ENCODE results near the gene MECP2.

GRCh38 chrX:154117566-154117965 lies 20.0 kb upstream of the MECP2 start:
- TF ChIP-seq CTCF (conservative IDR thresholded peaks at IDR 0.05 in 1 of 2, IDR thresholded peaks at IDR 0.05 in 1 of 2; ENCODE audit: low read depth in 1 of 2, low read length in 2 of 2) (no peak), EZH2 (IDR thresholded peaks at IDR 0.05; ENCODE audit: low read length, missing control alignments) (no peak)

Measured in fibroblast of lung (primary cell).